Astrocyte (in vitro differentiated cells and primary cell): Measurements from ENCODE around the gene ZSWIM8. TPM values are rescaled to one million over a fixed set of nuclear protein-coding genes. Genes with fewer than 3 reads are reported as not detected.
A peak's percentile ranks its signal among the peaks of the same experiment; 100 is the strongest.
"Not testable (repeated sequence)": the region's sequence is repeated elsewhere in the genome, so short reads cannot be mapped to it uniquely, and the experiment has no call there.

Source experiments
- DNase-seq: peaks from one replicate; pipeline ENCODE4 v3.0.0-alpha.2; 2010; ENCODE audit warnings: low read depth
- FAIRE-seq: peaks from 2 replicates; lab custom pipeline; 2011; peaks lifted over from hg19 to GRCh38; lab: Jason Lieb, UNC
- H2AFZ ChIP-seq: 2 replicates; pipeline ENCODE4 v1.6.0; 2012; ENCODE audit warnings: low read depth, low read length, inconsistent platforms
- H3K27ac ChIP-seq: 2 replicates; pipeline ENCODE4 v1.5.1; 2011; ENCODE audit warnings: low read depth, low read length, inconsistent platforms
- H3K27me3 ChIP-seq: 2 replicates; pipeline ENCODE4 v1.6.0; 2011; ENCODE audit warnings: low read length, inconsistent platforms; ENCODE audit not compliant: insufficient read depth
- H3K36me3 ChIP-seq: 2 replicates; pipeline ENCODE4 v1.5.1; 2011; ENCODE audit warnings: low read length, inconsistent platforms; ENCODE audit not compliant: insufficient read depth
- H3K4me1 ChIP-seq: 2 replicates; pipeline ENCODE4 v1.5.1; 2011; ENCODE audit warnings: low read length, inconsistent platforms; ENCODE audit not compliant: insufficient read depth
- H3K4me2 ChIP-seq: 2 replicates; pipeline ENCODE4 v1.6.0; 2012; ENCODE audit warnings: low read length, inconsistent platforms
- H3K4me3 ChIP-seq: 2 replicates; pipeline ENCODE4 v1.5.1; 2011; ENCODE audit warnings: low read depth, mild to moderate bottlenecking, low read length, inconsistent platforms; ENCODE audit not compliant: insufficient read depth
- H3K79me2 ChIP-seq: 2 replicates; pipeline ENCODE4 v1.6.0; 2012; ENCODE audit warnings: mild to moderate bottlenecking, low read length, inconsistent platforms; ENCODE audit not compliant: insufficient read depth
- H3K9ac ChIP-seq: 2 replicates; pipeline ENCODE4 v1.6.0; 2012; ENCODE audit warnings: mild to moderate bottlenecking, low read length, inconsistent platforms
- H3K9me3 ChIP-seq: 2 replicates; pipeline ENCODE4 v1.5.1; 2012; ENCODE audit warnings: low read depth, mild to moderate bottlenecking, low read length, inconsistent platforms; ENCODE audit not compliant: insufficient read depth
- H4K20me1 ChIP-seq: 2 replicates; pipeline ENCODE4 v1.6.0; 2012; ENCODE audit warnings: low read length, inconsistent platforms; ENCODE audit not compliant: insufficient read depth
- H3K27ac Mint-ChIP-seq: one replicate; pipeline ENCODE4 v1.8.0; 2021; ENCODE audit warnings: mild to moderate bottlenecking, mixed read lengths; ENCODE audit not compliant: unreplicated experiment
- H3K27me3 Mint-ChIP-seq: one replicate; pipeline ENCODE4 v1.8.0; 2021; ENCODE audit warnings: low read depth, mixed read lengths; ENCODE audit not compliant: unreplicated experiment
- H3K36me3 Mint-ChIP-seq: one replicate; pipeline ENCODE4 v1.8.0; 2021; ENCODE audit warnings: low read depth, mixed read lengths; ENCODE audit not compliant: unreplicated experiment
- H3K4me1 Mint-ChIP-seq: one replicate; pipeline ENCODE4 v1.8.0; 2021; ENCODE audit warnings: low read depth, mixed read lengths; ENCODE audit not compliant: unreplicated experiment
- H3K4me3 Mint-ChIP-seq: one replicate; pipeline ENCODE4 v1.8.0; 2021; ENCODE audit warnings: mild to moderate bottlenecking, moderate library complexity, mixed read lengths; ENCODE audit not compliant: unreplicated experiment
- H3K9me3 Mint-ChIP-seq: one replicate; pipeline ENCODE4 v1.8.0; 2021; ENCODE audit warnings: mild to moderate bottlenecking, mixed read lengths; ENCODE audit not compliant: unreplicated experiment
- EZH2 ChIP-seq: IDR thresholded peaks from 2 replicates; pipeline ENCODE4 v1.6.1; 2012; ENCODE audit warnings: mild to moderate bottlenecking, low read length, inconsistent platforms; ENCODE audit not compliant: insufficient read depth
- total RNA-seq: library from RNA; stranded (reverse); gene quantifications from 2 replicates; pipeline ENCODE4 v1.2.1, GENCODE V29; 2021
- TF ChIP-seq, protein P1 (sequence below): IDR thresholded peaks from 2 replicates; pipeline ENCODE4 v1.5.1; 2011; ENCODE audit warnings: low read depth, mild to moderate bottlenecking, inconsistent platforms, low read length, moderate library complexity; ENCODE audit not compliant: insufficient read depth

ZSWIM8 gene
- total RNA-seq, 1 donor from 2014 or later = 70.2 TPM

DNA sequence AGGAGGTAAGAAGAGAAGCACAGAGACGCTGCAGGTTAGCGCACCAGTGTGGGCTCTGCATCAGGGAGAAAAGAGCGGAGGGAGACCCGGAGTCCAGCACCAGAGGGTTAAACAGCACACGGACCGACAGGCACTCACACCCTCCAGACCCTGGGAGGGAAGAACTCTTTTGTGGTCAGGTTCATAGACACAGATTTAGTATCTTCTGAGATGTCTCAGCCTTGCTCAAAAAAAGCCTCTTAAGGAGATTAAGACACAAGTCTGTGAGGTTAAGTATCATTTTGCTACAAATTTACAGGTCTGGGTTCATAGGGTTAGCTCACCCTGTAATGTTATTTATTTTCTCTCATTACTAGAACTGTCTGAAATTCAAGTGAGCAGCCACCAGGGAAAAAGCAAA lies 42.8 kb downstream of the ZSWIM8 start:
- TF ChIP-seq, protein P1, sequence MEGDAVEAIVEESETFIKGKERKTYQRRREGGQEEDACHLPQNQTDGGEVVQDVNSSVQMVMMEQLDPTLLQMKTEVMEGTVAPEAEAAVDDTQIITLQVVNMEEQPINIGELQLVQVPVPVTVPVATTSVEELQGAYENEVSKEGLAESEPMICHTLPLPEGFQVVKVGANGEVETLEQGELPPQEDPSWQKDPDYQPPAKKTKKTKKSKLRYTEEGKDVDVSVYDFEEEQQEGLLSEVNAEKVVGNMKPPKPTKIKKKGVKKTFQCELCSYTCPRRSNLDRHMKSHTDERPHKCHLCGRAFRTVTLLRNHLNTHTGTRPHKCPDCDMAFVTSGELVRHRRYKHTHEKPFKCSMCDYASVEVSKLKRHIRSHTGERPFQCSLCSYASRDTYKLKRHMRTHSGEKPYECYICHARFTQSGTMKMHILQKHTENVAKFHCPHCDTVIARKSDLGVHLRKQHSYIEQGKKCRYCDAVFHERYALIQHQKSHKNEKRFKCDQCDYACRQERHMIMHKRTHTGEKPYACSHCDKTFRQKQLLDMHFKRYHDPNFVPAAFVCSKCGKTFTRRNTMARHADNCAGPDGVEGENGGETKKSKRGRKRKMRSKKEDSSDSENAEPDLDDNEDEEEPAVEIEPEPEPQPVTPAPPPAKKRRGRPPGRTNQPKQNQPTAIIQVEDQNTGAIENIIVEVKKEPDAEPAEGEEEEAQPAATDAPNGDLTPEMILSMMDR = no peak
- no peak for TF ChIP-seq EZH2
- Mint-ChIP-seq H3K9me3 (no peaks in the 10 kb centered on the region), H3K36me3 (peaks cover 14% of the 10 kb centered on the region), H3K27me3 (no peaks in the 10 kb centered on the region), H3K4me3 (no peak overlapping the region), H3K27ac (no peak overlapping the region), H3K4me1 (peaks cover 6% of the 10 kb centered on the region)
- Histone ChIP-seq H3K4me3 (no peak overlapping the region), H3K4me1 (no peaks in the 10 kb centered on the region), H3K9me3 (no peaks in the 10 kb centered on the region), H3K4me2 (no peak overlapping the region), H2AFZ (no peak overlapping the region), H3K27ac (no peak overlapping the region), H3K79me2 (no peaks in the 10 kb centered on the region), H4K20me1 (no peaks in the 10 kb centered on the region), H3K36me3 (peaks cover 4% of the 10 kb centered on the region), H3K27me3 (no peaks in the 10 kb centered on the region), H3K9ac (no peak overlapping the region)
- no peak for DNase-seq
- FAIRE-seq = no peak

GRCh38 chr10:73829090-73829489 lies 43.7 kb downstream of the ZSWIM8 start:
- H3K4me3 ChIP-seq, H3K9me3 ChIP-seq, H2AFZ ChIP-seq, H3K27me3 Mint-ChIP-seq, H3K36me3 ChIP-seq, H3K4me2 ChIP-seq, H4K20me1 ChIP-seq, FAIRE-seq, H3K79me2 ChIP-seq, H3K9me3 Mint-ChIP-seq, H3K27ac Mint-ChIP-seq, H3K27me3 ChIP-seq, H3K4me1 Mint-ChIP-seq, DNase-seq, H3K9ac ChIP-seq, H3K27ac ChIP-seq, H3K4me1 ChIP-seq, H3K4me3 Mint-ChIP-seq: not testable (repeated sequence)
- peaks cover 13% of the 10 kb centered on the region for H3K36me3 Mint-ChIP-seq

- DNase-seq (no peak), FAIRE-seq (no peak)
- Histone ChIP-seq H3K9ac (no peak overlapping the region), H2AFZ (no peak overlapping the region), H3K36me3 (no peaks in the 10 kb centered on the region), H3K79me2 (no peaks in the 10 kb centered on the region), H3K4me3 (no peak overlapping the region), H3K27me3 (no peaks in the 10 kb centered on the region), H4K20me1 (peaks cover 9% of the 10 kb centered on the region), H3K27ac (no peak overlapping the region), H3K4me1 (peaks cover 16% of the 10 kb centered on the region), H3K4me2 (peak overlapping the region; percentile 7), H3K9me3 (no peaks in the 10 kb centered on the region)
- H3K27ac Mint-ChIP-seq = no peak overlapping the region
- peaks cover 2% of the 10 kb centered on the region for H3K27me3 Mint-ChIP-seq
- no peak overlapping the region for H3K4me3 Mint-ChIP-seq
- no peaks in the 10 kb centered on the region for H3K9me3 Mint-ChIP-seq
- peaks cover 6% of the 10 kb centered on the region for H3K4me1 Mint-ChIP-seq
- peaks cover 22% of the 10 kb centered on the region for H3K36me3 Mint-ChIP-seq
- TF ChIP-seq, protein P1 = no peak
- no peak for TF ChIP-seq EZH2
Measured at GRCh38 chr10:73836427-73836980, 51.1 kb downstream of the ZSWIM8 start.
